SK-N-MC (cell line): ENCODE data around the gene MINDY4.

Experiments used
- FOXP2 ChIP-seq: optimal IDR thresholded peaks from 2 replicates; pipeline ENCODE3; 2011; ENCODE audit warnings: mild to moderate bottlenecking, moderate library complexity; ENCODE audit not compliant: insufficient read depth; ENCODE audit errors: extremely low read length, control extremely low read depth
- POLR2AphosphoS5 ChIP-seq: IDR thresholded peaks from 2 replicates; pipeline ENCODE4 v1.6.1; 2012; ENCODE audit warnings: mild to moderate bottlenecking, low read depth, low read length, borderline replicate concordance

DNA sequence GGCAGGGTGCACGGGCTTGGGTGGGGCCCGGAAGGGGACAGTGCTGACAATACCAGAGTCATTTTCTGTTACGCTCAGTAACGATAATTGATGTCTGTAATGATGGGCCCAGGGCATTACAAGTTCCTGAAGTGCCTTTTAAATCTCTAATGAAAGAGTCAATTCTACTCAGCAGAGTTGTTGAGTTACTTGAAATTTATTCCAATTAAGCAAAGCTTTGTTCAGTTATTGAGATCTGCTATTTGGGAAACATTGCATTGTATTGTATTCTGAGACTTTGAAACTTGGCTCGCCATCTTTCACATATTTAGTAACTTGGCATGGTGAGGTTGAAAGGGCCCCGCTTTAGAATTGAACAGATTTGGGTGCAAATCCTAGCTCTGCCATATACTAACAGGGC is 34.7 kb downstream of the MINDY4 start:
- TF ChIP-seq POLR2AphosphoS5 (no peak), FOXP2 (no peak)
